ENCODE results near the gene TRAF3.
A peak's percentile ranks its signal among the peaks of the same experiment; 100 is the strongest.

The TRAF3 gene

GRCh38 chr14:102772781-102773570 is 4.3 kb upstream of the TRAF3 start:
- no peaks in the 10 kb centered on the region for H3K27me3 ChIP-seq (ENCODE audit: control insufficient read depth, insufficient read depth, low read length)
- no peak overlapping the region for H3K9ac ChIP-seq (ENCODE audit: low read length)
- H3K9me3 ChIP-seq (ENCODE audit: control insufficient read depth, low read depth, low read length) = no peaks in the 10 kb centered on the region
- H3K27ac ChIP-seq (ENCODE audit: low read length) = no peak overlapping the region
- H3K4me1 ChIP-seq (ENCODE audit: control insufficient read depth, low read depth, low read length) = no peaks in the 10 kb centered on the region
- no peaks in the 10 kb centered on the region for H3K36me3 ChIP-seq (ENCODE audit: control insufficient read depth, low read depth, low read length)
- H3K4me3 ChIP-seq (ENCODE audit: low read length) = no peak overlapping the region

- Histone ChIP-seq H3K9me3 (ENCODE audit: control insufficient read depth, low read depth, low read length) (no peaks in the 10 kb centered on the region), H3K9ac (ENCODE audit: low read length) (peak overlapping the region; percentile 8), H3K27me3 (ENCODE audit: control insufficient read depth, insufficient read depth, low read length) (peaks cover 16% of the 10 kb centered on the region), H3K4me3 (ENCODE audit: low read length) (no peak overlapping the region), H3K27ac (ENCODE audit: low read length) (no peak overlapping the region), H3K36me3 (ENCODE audit: control insufficient read depth, low read depth, low read length) (no peaks in the 10 kb centered on the region), H3K4me1 (ENCODE audit: control insufficient read depth, low read depth, low read length) (peaks cover 13% of the 10 kb centered on the region)
These were observed 2.7 kb upstream of the TRAF3 start for GRCh38 chr14:102774391-102775153.

GRCh38 chr14:102775855-102776760 is 1.1 kb upstream of the TRAF3 start:
- Histone ChIP-seq H3K4me3 (ENCODE audit: low read length) (no peak overlapping the region), H3K4me1 (ENCODE audit: control insufficient read depth, low read depth, low read length) (peaks cover 16% of the 10 kb centered on the region), H3K9me3 (ENCODE audit: control insufficient read depth, low read depth, low read length) (no peaks in the 10 kb centered on the region), H3K9ac (ENCODE audit: low read length) (no peak overlapping the region), H3K27me3 (ENCODE audit: control insufficient read depth, insufficient read depth, low read length) (peaks cover 20% of the 10 kb centered on the region), H3K27ac (ENCODE audit: low read length) (no peak overlapping the region), H3K36me3 (ENCODE audit: control insufficient read depth, low read depth, low read length) (no peaks in the 10 kb centered on the region)

DNA sequence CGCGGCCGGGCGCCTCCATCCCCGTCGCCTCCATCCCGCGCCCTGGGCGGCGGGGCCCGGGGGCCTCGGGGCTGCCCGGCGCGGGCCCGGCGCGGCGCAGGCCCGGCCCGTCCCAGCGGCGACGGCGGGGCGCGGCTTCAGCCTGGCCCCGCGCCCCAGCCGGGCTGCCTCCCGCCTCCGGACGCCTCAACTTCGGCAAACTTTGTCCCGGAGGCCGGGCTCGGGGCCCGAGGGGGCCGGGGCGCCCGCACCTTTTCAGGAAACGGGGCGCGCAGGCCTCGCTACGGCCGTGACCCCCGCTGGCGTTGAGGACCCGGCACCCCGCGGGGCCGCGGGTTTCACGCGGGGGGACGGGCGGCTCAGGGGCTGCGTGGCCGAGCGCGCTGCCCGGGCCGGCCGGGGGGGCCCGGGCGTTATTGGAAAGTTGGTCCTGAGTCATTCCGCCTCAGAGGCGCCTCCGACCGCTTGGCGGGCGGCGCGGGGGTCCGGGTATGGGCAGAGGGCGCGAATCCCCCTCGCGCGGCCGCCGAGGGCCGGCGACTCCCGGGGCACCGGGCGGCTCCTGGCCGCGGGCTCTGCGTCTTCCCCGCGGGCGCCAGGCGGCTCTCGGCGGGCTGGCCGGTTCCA is 575 bp downstream of the TRAF3 start:
- H3K27me3 ChIP-seq (ENCODE audit: control insufficient read depth, insufficient read depth, low read length) = peaks cover 20% of the 10 kb centered on the region
- peaks cover 16% of the 10 kb centered on the region for H3K4me1 ChIP-seq (ENCODE audit: control insufficient read depth, low read depth, low read length)
- no peaks in the 10 kb centered on the region for H3K36me3 ChIP-seq (ENCODE audit: control insufficient read depth, low read depth, low read length)
- H3K4me3 ChIP-seq (ENCODE audit: low read length) = peak overlapping the region; percentile 85
- no peaks in the 10 kb centered on the region for H3K9me3 ChIP-seq (ENCODE audit: control insufficient read depth, low read depth, low read length)
- peak overlapping the region; percentile 56 for H3K9ac ChIP-seq (ENCODE audit: low read length)
- no peak overlapping the region for H3K27ac ChIP-seq (ENCODE audit: low read length)

- H3K27me3 ChIP-seq (ENCODE audit: control insufficient read depth, insufficient read depth, low read length) = peaks cover 20% of the 10 kb centered on the region
- no peak overlapping the region for H3K27ac ChIP-seq (ENCODE audit: low read length)
- no peaks in the 10 kb centered on the region for H3K9me3 ChIP-seq (ENCODE audit: control insufficient read depth, low read depth, low read length)
- H3K4me1 ChIP-seq (ENCODE audit: control insufficient read depth, low read depth, low read length) = peaks cover 16% of the 10 kb centered on the region
- H3K36me3 ChIP-seq (ENCODE audit: control insufficient read depth, low read depth, low read length) = no peaks in the 10 kb centered on the region
- peak overlapping the region; percentile 56 for H3K9ac ChIP-seq (ENCODE audit: low read length)
- peak overlapping the region; percentile 85 for H3K4me3 ChIP-seq (ENCODE audit: low read length)
These were observed 1.3 kb downstream of the TRAF3 start for GRCh38 chr14:102778338-102779083.

DNA sequence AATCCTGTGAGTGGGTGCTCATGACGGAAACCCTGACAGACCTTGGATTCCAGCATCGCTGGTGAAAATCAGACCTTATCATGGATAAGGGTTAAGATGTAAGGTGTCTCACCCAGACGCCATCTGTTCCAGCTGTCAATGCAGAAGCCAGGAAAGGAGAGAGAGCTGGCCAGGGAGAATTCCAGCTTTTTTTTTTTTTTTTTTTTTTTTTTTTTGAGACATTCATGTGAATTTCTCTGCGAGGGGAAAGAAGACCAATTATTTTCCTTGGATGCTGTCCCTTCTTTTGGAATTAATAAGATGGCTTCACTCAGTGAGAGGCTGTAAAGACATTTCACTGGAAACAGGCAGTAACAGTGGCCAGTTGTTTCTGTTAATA is 1.8 kb downstream of the TRAF3 start:
- no peak overlapping the region for H3K9ac ChIP-seq (ENCODE audit: low read length)

DNA sequence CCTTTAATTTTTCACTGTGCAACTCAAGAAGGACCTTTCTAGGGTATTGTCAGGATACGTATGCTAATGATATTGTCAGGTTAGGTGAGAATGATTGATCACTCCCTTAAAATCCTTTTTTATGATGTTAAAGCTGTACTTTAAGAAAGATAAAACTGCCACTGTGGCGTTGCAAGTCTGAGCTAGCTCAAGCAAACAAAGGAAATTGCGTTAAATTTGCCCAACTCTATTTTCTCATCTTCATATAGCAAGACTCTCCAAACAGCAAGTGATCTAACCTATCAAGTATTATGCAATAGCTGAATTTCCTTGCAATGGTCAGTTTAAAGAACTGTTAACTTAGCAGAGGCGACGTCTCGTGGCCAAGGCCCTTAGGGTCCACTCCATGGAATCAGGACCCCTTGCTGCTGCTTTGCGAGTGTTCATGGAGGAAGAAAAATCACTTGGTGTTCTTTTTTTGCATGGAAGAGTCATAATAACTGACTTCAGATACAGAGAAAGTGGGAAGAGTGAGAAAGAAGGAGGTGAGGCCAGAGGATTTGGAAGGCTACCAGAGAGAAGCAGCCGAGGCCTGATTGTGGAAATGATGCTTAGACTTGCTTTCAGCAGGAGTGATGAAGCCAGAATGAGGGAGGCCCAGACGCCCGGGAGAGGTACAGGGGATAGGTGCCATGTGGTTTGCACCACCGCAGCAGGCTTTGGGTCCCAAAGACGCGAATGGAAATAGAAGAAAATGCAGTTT is 2.5 kb downstream of the TRAF3 start:
- H3K9ac ChIP-seq (ENCODE audit: low read length) = no peak overlapping the region
- H3K4me3 ChIP-seq (ENCODE audit: low read length) = no peak overlapping the region
- no peaks in the 10 kb centered on the region for H3K36me3 ChIP-seq (ENCODE audit: control insufficient read depth, low read depth, low read length)
- peaks cover 16% of the 10 kb centered on the region for H3K4me1 ChIP-seq (ENCODE audit: control insufficient read depth, low read depth, low read length)
- no peak overlapping the region for H3K27ac ChIP-seq (ENCODE audit: low read length)
- peaks cover 20% of the 10 kb centered on the region for H3K27me3 ChIP-seq (ENCODE audit: control insufficient read depth, insufficient read depth, low read length)
- H3K9me3 ChIP-seq (ENCODE audit: control insufficient read depth, low read depth, low read length) = no peaks in the 10 kb centered on the region

More for the DNA sequence above, 1.8 kb downstream of the TRAF3 start:
- Histone ChIP-seq H3K4me1 (ENCODE audit: control insufficient read depth, low read depth, low read length) (peaks cover 16% of the 10 kb centered on the region), H3K36me3 (ENCODE audit: control insufficient read depth, low read depth, low read length) (no peaks in the 10 kb centered on the region), H3K9me3 (ENCODE audit: control insufficient read depth, low read depth, low read length) (no peaks in the 10 kb centered on the region), H3K27me3 (ENCODE audit: control insufficient read depth, insufficient read depth, low read length) (peaks cover 20% of the 10 kb centered on the region), H3K27ac (ENCODE audit: low read length) (no peak overlapping the region), H3K4me3 (ENCODE audit: low read length) (peak overlapping the region; percentile 85)

GRCh38 chr14:102781063-102781462 is 3.8 kb downstream of the TRAF3 start:
- no peak overlapping the region for H3K4me3 ChIP-seq (ENCODE audit: low read length)
- H3K27ac ChIP-seq (ENCODE audit: low read length) = no peak overlapping the region
- no peaks in the 10 kb centered on the region for H3K9me3 ChIP-seq (ENCODE audit: control insufficient read depth, low read depth, low read length)
- H3K36me3 ChIP-seq (ENCODE audit: control insufficient read depth, low read depth, low read length) = no peaks in the 10 kb centered on the region
- H3K27me3 ChIP-seq (ENCODE audit: control insufficient read depth, insufficient read depth, low read length) = peaks cover 20% of the 10 kb centered on the region
- no peak overlapping the region for H3K9ac ChIP-seq (ENCODE audit: low read length)
- peaks cover 16% of the 10 kb centered on the region for H3K4me1 ChIP-seq (ENCODE audit: control insufficient read depth, low read depth, low read length)

DNA sequence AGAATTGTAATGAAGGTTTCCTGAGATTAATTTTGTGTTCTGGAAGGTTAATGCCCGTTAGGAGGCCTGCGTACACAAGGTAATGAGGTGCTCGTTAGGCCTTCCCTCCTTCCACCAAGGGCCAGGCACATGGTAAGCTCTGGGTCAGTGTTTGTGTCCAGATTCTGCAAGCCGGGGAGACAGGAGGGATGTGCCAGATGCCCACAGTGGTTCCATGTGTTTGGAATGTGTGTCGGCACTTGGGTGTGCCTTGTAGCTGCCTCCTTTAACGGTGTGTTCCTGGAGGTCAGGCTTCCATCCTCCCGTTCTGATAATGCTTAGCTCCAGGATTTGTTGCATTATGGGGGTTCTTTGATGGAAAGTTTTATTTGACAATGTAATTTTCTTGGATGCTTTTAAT is 5.7 kb downstream of the TRAF3 start:
- Histone ChIP-seq H3K9ac (ENCODE audit: low read length) (no peak overlapping the region), H3K4me3 (ENCODE audit: low read length) (no peak overlapping the region), H3K27ac (ENCODE audit: low read length) (no peak overlapping the region), H3K36me3 (ENCODE audit: control insufficient read depth, low read depth, low read length) (no peaks in the 10 kb centered on the region), H3K27me3 (ENCODE audit: control insufficient read depth, insufficient read depth, low read length) (peaks cover 20% of the 10 kb centered on the region), H3K4me1 (ENCODE audit: control insufficient read depth, low read depth, low read length) (peaks cover 16% of the 10 kb centered on the region), H3K9me3 (ENCODE audit: control insufficient read depth, low read depth, low read length) (no peaks in the 10 kb centered on the region)

- Histone ChIP-seq H3K9me3 (ENCODE audit: control insufficient read depth, low read depth, low read length) (no peaks in the 10 kb centered on the region), H3K27me3 (ENCODE audit: control insufficient read depth, insufficient read depth, low read length) (no peaks in the 10 kb centered on the region), H3K36me3 (ENCODE audit: control insufficient read depth, low read depth, low read length) (no peaks in the 10 kb centered on the region), H3K27ac (ENCODE audit: low read length) (no peak overlapping the region), H3K9ac (ENCODE audit: low read length) (no peak overlapping the region), H3K4me1 (ENCODE audit: control insufficient read depth, low read depth, low read length) (no peaks in the 10 kb centered on the region), H3K4me3 (ENCODE audit: low read length) (no peak overlapping the region)
These were observed 7.8 kb downstream of the TRAF3 start for GRCh38 chr14:102784892-102785594.

Data from iPS-18a (cell line).